ENCODE results near the gene UBR3. TPM values are rescaled to one million over a fixed set of nuclear protein-coding genes. Genes with fewer than 3 reads are reported as not detected.

UBR3 gene
- total RNA-seq, 1 donor from 2014 or later, result 29.5 TPM

DNA sequence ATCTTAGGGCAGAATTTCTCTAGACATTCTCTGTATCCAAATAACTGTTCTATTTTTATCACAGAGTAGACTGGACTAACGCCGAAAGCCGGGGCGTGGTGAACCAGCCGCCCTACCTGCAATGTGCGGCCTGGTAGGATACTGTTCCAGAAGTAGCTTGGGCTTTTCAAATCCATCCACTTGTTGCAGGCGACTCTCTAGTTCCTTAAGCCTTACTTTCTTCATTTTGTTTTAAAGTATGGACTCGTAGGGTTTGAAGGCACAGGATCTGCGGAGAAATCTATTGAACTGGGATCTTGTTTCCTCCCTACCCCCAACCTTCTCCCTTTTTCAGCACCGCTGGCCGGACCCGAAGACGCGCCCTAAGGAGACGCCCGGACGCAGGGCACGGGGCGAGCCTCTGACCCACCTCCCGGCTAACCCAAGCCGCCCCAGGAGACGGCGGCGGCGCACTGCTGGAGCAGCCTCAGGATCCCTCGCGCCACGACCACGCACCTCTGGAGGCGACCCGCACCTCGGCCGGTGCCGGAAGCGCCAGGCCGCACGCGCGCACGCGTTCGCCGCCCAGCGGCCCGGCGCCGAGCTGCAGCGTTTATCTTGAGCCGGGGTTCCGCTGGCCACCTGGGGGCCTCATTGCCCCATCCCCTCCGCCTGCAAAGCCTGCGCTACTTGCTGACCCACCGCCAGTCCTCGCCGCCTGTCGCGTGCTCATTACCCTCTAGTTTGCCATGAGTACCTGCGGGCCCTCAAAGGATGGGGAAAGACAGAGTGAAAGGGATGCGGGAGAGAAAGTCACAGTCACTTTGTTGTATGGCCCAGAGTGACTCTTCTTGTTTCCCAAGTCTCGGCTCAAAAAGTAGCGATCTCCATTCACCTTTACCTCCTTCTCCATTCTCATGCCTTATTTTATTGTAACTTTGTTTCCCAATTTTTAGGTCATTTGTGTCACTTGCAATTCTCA, 2.6 kb upstream of the UBR3 start, which contains the start of gene METTL5:
Gene METTL5 (minus strand): TSS at position 533 of the 961 bp plus-strand sequence. CDS start 308 bp downstream, at position 225.
- Mint-ChIP-seq H3K9me3 (no peaks in the 10 kb centered on the region), H3K4me3 (peak within 1 kb of the TSS; percentile 90), H3K27me3 (ENCODE audit: low read depth) (no peaks in the 10 kb centered on the region), H3K4me1 (peaks cover 47% of the 10 kb centered on the region), H3K27ac (ENCODE audit: unreplicated experiment) (peak within 1 kb of the TSS; percentile 73), H3K36me3 (ENCODE audit: low read depth) (peaks cover 5% of the 10 kb centered on the region)
- TF ChIP-seq CTCF (conservative IDR thresholded peaks at IDR 0.05), result peak; percentile 95
- peak; percentile 84 for DNase-seq (ENCODE audit: low read depth, low spot score)

- no peak for TF ChIP-seq CTCF (conservative IDR thresholded peaks at IDR 0.05)
- no peaks in the 10 kb centered on the region for H3K27me3 Mint-ChIP-seq (ENCODE audit: low read depth)
- peak; percentile 14 for DNase-seq (ENCODE audit: low read depth, low spot score)
- peaks cover 40% of the 10 kb centered on the region for H3K4me1 Mint-ChIP-seq
- H3K27ac Mint-ChIP-seq (ENCODE audit: unreplicated experiment), result peak overlapping the region; percentile 95
- peaks cover 3% of the 10 kb centered on the region for H3K36me3 Mint-ChIP-seq (ENCODE audit: low read depth)
- H3K4me3 Mint-ChIP-seq, result peak overlapping the region; percentile 100
- H3K9me3 Mint-ChIP-seq, result no peaks in the 10 kb centered on the region
Measured at GRCh38 chr2:169828141-169828811, 1.0 kb downstream of the UBR3 start.

GRCh38 chr2:169834401-169834800, 7.1 kb downstream of the UBR3 start:
- DNase-seq (ENCODE audit: low read depth, low spot score), result no peak
- H3K4me1 Mint-ChIP-seq, result peaks cover 16% of the 10 kb centered on the region
- H3K27me3 Mint-ChIP-seq (ENCODE audit: low read depth), result no peaks in the 10 kb centered on the region
- peaks cover 3% of the 10 kb centered on the region for H3K36me3 Mint-ChIP-seq (ENCODE audit: low read depth)
- H3K27ac Mint-ChIP-seq (ENCODE audit: unreplicated experiment), result no peak overlapping the region
- no peak for TF ChIP-seq CTCF (conservative IDR thresholded peaks at IDR 0.05)
- no peak overlapping the region for H3K4me3 Mint-ChIP-seq
- H3K9me3 Mint-ChIP-seq, result no peaks in the 10 kb centered on the region

DNA sequence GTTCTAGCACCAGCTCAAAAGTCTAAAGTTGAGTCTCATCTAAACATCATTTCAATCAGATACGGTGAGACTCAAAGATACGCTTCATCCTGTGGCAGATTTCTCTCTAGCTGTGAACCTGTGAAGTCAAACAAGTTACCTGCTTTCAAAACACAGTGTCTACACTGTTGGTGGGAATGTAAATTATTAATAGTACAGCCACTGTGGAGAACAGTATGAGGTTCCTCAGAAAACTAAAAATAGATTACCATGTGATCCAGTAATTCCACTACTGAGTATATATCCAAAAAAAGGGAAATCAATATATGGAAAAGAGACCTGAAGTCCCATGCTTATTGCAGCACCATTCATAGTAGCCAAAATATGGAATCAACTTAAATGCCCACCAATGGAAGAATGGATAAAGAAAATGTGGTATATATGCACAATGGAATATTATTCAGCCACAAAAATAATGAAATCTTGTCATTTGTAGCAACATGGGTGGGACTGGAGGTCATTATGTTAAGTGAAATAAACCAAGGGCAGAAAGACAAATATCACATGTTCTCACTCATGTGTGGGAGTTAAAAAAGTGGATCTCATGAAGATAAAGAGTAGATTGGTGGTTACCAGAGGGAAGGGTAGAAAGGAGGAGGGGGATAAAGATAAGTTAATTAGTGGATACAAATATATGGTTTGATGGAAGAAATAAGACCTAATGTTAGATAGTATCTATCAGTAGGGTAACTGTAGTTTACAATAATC, 11.7 kb downstream of the UBR3 start:
- no peaks in the 10 kb centered on the region for H3K9me3 Mint-ChIP-seq

More for the DNA sequence above, 11.7 kb downstream of the UBR3 start:
- Mint-ChIP-seq H3K4me1 (peaks cover 18% of the 10 kb centered on the region), H3K27ac (ENCODE audit: unreplicated experiment) (no peak overlapping the region), H3K4me3 (no peak overlapping the region), H3K27me3 (ENCODE audit: low read depth) (no peaks in the 10 kb centered on the region), H3K36me3 (ENCODE audit: low read depth) (peaks cover 20% of the 10 kb centered on the region)
- no peak for DNase-seq (ENCODE audit: low read depth, low spot score)
- TF ChIP-seq CTCF (conservative IDR thresholded peaks at IDR 0.05), result no peak
